GM23248 (cell line): ENCODE data around the gene TCOF1. TPM values are rescaled to one million over a fixed set of nuclear protein-coding genes. Genes with fewer than 3 reads are reported as not detected.

Experiments used
- DNase-seq: peaks from one replicate; pipeline ENCODE4 v3.0.0-alpha.2; 2015
- H2AFZ ChIP-seq: fragments of 200-600 bp; sonication (generic); 2 replicates; pipeline ENCODE4 v1.6.1; 2016; ENCODE audit warnings: antibody characterized with exemption
- H3F3A ChIP-seq: fragments of 200-600 bp; sonication (generic); 2 replicates; pipeline ENCODE4 v1.6.1; 2016; ENCODE audit warnings: mild to moderate bottlenecking, antibody characterized with exemption, mixed run types; ENCODE audit not compliant: insufficient read depth
- H3K27ac ChIP-seq: fragments of 200-600 bp; sonication (generic); 2 replicates; pipeline ENCODE4 v1.5.1; 2016; ENCODE audit warnings: mild to moderate bottlenecking
- H3K27me3 ChIP-seq: fragments of 200-600 bp; sonication (generic); replicated peaks from 2 replicates; pipeline ENCODE4 v1.6.1; 2016; ENCODE audit warnings: mild to moderate bottlenecking; ENCODE audit not compliant: insufficient read depth
- H3K36me3 ChIP-seq: fragments of 200-600 bp; sonication (generic); 2 replicates; pipeline ENCODE4 v1.6.1; 2016; ENCODE audit warnings: low read depth, mild to moderate bottlenecking
- H3K4me1 ChIP-seq: fragments of 200-600 bp; sonication (generic); 2 replicates; pipeline ENCODE4 v1.6.1; 2016; ENCODE audit warnings: mild to moderate bottlenecking; ENCODE audit not compliant: insufficient read depth
- H3K4me2 ChIP-seq: fragments of 200-600 bp; sonication (generic); one replicate; pipeline ENCODE4 v1.6.1; 2016; ENCODE audit warnings: mild to moderate bottlenecking; ENCODE audit not compliant: unreplicated experiment
- H3K4me3 ChIP-seq: fragments of 200-600 bp; sonication (generic); 2 replicates; pipeline ENCODE4 v1.5.1; 2016; ENCODE audit warnings: mild to moderate bottlenecking
- H3K79me2 ChIP-seq: fragments of 200-600 bp; sonication (generic); 2 replicates; pipeline ENCODE4 v1.6.1; 2016; ENCODE audit warnings: mild to moderate bottlenecking; ENCODE audit not compliant: insufficient read depth
- H3K9ac ChIP-seq: fragments of 200-600 bp; sonication (generic); 2 replicates; pipeline ENCODE4 v1.6.1; 2016; ENCODE audit warnings: mild to moderate bottlenecking
- H3K9me2 ChIP-seq: fragments of 200-600 bp; sonication (generic); 2 replicates; pipeline ENCODE4 v1.6.1; 2016; ENCODE audit warnings: mixed run types, mild to moderate bottlenecking, moderate library complexity; ENCODE audit not compliant: insufficient read depth
- H3K9me3 ChIP-seq: fragments of 200-600 bp; sonication (generic); one replicate; pipeline ENCODE4 v1.6.1; 2017; ENCODE audit warnings: low read depth
- H4K20me1 ChIP-seq: fragments of 200-600 bp; sonication (generic); 2 replicates; pipeline ENCODE4 v1.6.0; 2016; ENCODE audit not compliant: insufficient read depth
- EZH2 ChIP-seq: fragments of 200-600 bp; sonication (generic); IDR thresholded peaks from 2 replicates; pipeline ENCODE4 v1.6.1; 2018; ENCODE audit warnings: antibody characterized with exemption, mild to moderate bottlenecking; ENCODE audit not compliant: insufficient read depth, poor library complexity, severe bottlenecking
- EZH2phosphoT487 ChIP-seq: fragments of 200-600 bp; sonication (generic); IDR thresholded peaks from 2 replicates; pipeline ENCODE4 v1.6.1; 2018; ENCODE audit warnings: antibody characterized with exemption, moderate library complexity, mild to moderate bottlenecking, low read depth; ENCODE audit not compliant: insufficient read depth
- WGBS, 2 experiments: methylation state at CpG; one replicate each; pipeline ENCODE4 v1.1.6; 2015 to 2017; ENCODE audit warnings: low lambda C conversion rate in 2 of 2, low coverage in 1 of 2; ENCODE audit errors: missing lambda C conversion rate in 2 of 2; 5-methylcytosine and 5-hydroxymethylcytosine counted together
- in situ Hi-C: fragments of 300-500 bp; cut with MboI; formaldehyde crosslinking; loops from 2 replicates; pipeline ENCODE4 v1.15.0; 2020
- polyA plus RNA-seq: library from polyadenylated mRNA; unstranded; fragments of >200 nt; fragmentation: Nextera tagmentation; extraction: Ambion mirVana; gene quantifications from 2 replicates; pipeline ENCODE4 v1.2.1, GENCODE V29; 2016
- total RNA-seq: library from RNA; depleted of rRNA; stranded (reverse); fragments of >200 nt; shearing (Covaris generic); gene quantifications from 2 replicates; pipeline ENCODE4 v1.2.3, GENCODE V29; 2014

TCOF1 gene
- total and polyA plus RNA-seq, 2 experiments from 2014 or later: 15.1 to 18.0 TPM

GRCh38 chr5:150321784-150322183 lies 35.7 kb upstream of the TCOF1 start:
- TF ChIP-seq EZH2 (no peak), EZH2phosphoT487 (no peak)
- Histone ChIP-seq H4K20me1 (no peaks in the 10 kb centered on the region), H3K27me3 (no peaks in the 10 kb centered on the region), H2AFZ (no peak overlapping the region), H3K36me3 (no peaks in the 10 kb centered on the region), H3F3A (peaks cover 43% of the 10 kb centered on the region), H3K4me2 (no peak overlapping the region), H3K4me3 (no peak overlapping the region), H3K79me2 (no peaks in the 10 kb centered on the region), H3K4me1 (peaks cover 51% of the 10 kb centered on the region), H3K9ac (no peak overlapping the region), H3K27ac (peak overlapping the region; percentile 16; the same call in 1 of the 2 replicates), H3K9me2 (no peaks in the 10 kb centered on the region), H3K9me3 (no peaks in the 10 kb centered on the region)
- 88 to 89% methylated on average over 1 of the region's 1 CpG for WGBS, 2 experiments
- in situ Hi-C loops: no loop called here
- peak; percentile 34 for DNase-seq

GRCh38 chr5:150322202-150322601 lies 35.3 kb upstream of the TCOF1 start:
- H3F3A ChIP-seq: peaks cover 40% of the 10 kb centered on the region
- H3K4me2 ChIP-seq: no peak overlapping the region
- H3K9ac ChIP-seq: no peak overlapping the region
- TF ChIP-seq EZH2phosphoT487 (no peak), EZH2 (no peak)
- no peaks in the 10 kb centered on the region for H3K36me3 ChIP-seq
- peaks cover 47% of the 10 kb centered on the region for H3K4me1 ChIP-seq
- H2AFZ ChIP-seq: no peak overlapping the region
- in situ Hi-C loops: no loop called here
- no peak overlapping the region for H3K4me3 ChIP-seq
- H3K9me2 ChIP-seq: no peaks in the 10 kb centered on the region
- H3K9me3 ChIP-seq: no peaks in the 10 kb centered on the region
- H3K27ac ChIP-seq: peak overlapping the region; percentile 16; the same call in 1 of the 2 replicates
- no peaks in the 10 kb centered on the region for H4K20me1 ChIP-seq
- no peaks in the 10 kb centered on the region for H3K79me2 ChIP-seq
- no peaks in the 10 kb centered on the region for H3K27me3 ChIP-seq
- DNase-seq: peak; percentile 74

- H3K79me2 ChIP-seq: no peaks in the 10 kb centered on the region
- H3F3A ChIP-seq: peaks cover 32% of the 10 kb centered on the region
- no peaks in the 10 kb centered on the region for H3K9me2 ChIP-seq
- H3K9me3 ChIP-seq: no peaks in the 10 kb centered on the region
- H3K9ac ChIP-seq: no peak overlapping the region
- in situ Hi-C loops: no loop called here
- no peak for DNase-seq
- no peak overlapping the region for H3K4me3 ChIP-seq
- no peaks in the 10 kb centered on the region for H3K27me3 ChIP-seq
- no peaks in the 10 kb centered on the region for H3K36me3 ChIP-seq
- WGBS, 2 experiments: 93 to 99% methylated on average over 6 of the region's 6 CpGs
- H3K27ac ChIP-seq: no peak overlapping the region
- H4K20me1 ChIP-seq: no peaks in the 10 kb centered on the region
- no peak overlapping the region for H2AFZ ChIP-seq
- no peak overlapping the region for H3K4me2 ChIP-seq
- TF ChIP-seq EZH2 (no peak), EZH2phosphoT487 (no peak)
- peaks cover 38% of the 10 kb centered on the region for H3K4me1 ChIP-seq
Observed at GRCh38 chr5:150323092-150323491, 34.4 kb upstream of the TCOF1 start.

GRCh38 chr5:150323819-150324218 lies 33.7 kb upstream of the TCOF1 start:
- Histone ChIP-seq H4K20me1 (no peaks in the 10 kb centered on the region), H3K9me2 (no peaks in the 10 kb centered on the region), H3K9me3 (no peaks in the 10 kb centered on the region), H2AFZ (no peak overlapping the region), H3K27me3 (no peaks in the 10 kb centered on the region), H3F3A (peaks cover 27% of the 10 kb centered on the region), H3K36me3 (no peaks in the 10 kb centered on the region), H3K4me3 (no peak overlapping the region), H3K4me2 (no peak overlapping the region), H3K9ac (no peak overlapping the region), H3K79me2 (no peaks in the 10 kb centered on the region), H3K27ac (no peak overlapping the region), H3K4me1 (peaks cover 30% of the 10 kb centered on the region)
- WGBS, 2 experiments: 71% methylated on average over 8 of the region's 8 CpGs
- in situ Hi-C loops: no loop called here
- DNase-seq: no peak
- TF ChIP-seq EZH2phosphoT487 (no peak), EZH2 (no peak)

GRCh38 chr5:150325426-150325825 lies 32.1 kb upstream of the TCOF1 start:
- no peak overlapping the region for H3K9ac ChIP-seq
- no peaks in the 10 kb centered on the region for H3K27me3 ChIP-seq
- H3K36me3 ChIP-seq: no peaks in the 10 kb centered on the region
- H4K20me1 ChIP-seq: no peaks in the 10 kb centered on the region
- no peak overlapping the region for H3K4me3 ChIP-seq
- no peak for DNase-seq
- H3K27ac ChIP-seq: no peak overlapping the region
- no peaks in the 10 kb centered on the region for H3K9me2 ChIP-seq
- H3K4me1 ChIP-seq: peaks cover 14% of the 10 kb centered on the region
- 67 to 72% methylated on average over 4 of the region's 4 CpGs for WGBS, 2 experiments
- H3F3A ChIP-seq: peaks cover 17% of the 10 kb centered on the region
- TF ChIP-seq EZH2: no peak
- no peak for TF ChIP-seq EZH2phosphoT487
- H3K79me2 ChIP-seq: no peaks in the 10 kb centered on the region
- H3K9me3 ChIP-seq: no peaks in the 10 kb centered on the region
- in situ Hi-C loops: no loop called here
- H2AFZ ChIP-seq: no peak overlapping the region
- H3K4me2 ChIP-seq: no peak overlapping the region
